CD14-positive monocyte (primary cell): Measurements from ENCODE around the gene OR2M3. TPM values are rescaled to one million over a fixed set of nuclear protein-coding genes. Genes with fewer than 3 reads are reported as not detected.

Experiments
- DNase-seq, 3 donors: peaks; one replicate each; pipeline ENCODE4 v3.0.0-alpha.2; 2011 to 2022
- H2AFZ ChIP-seq: 2 replicates; pipeline ENCODE4 v1.6.0; 2012; ENCODE audit warnings: mild to moderate bottlenecking, low read depth, low read length, inconsistent platforms; ENCODE audit not compliant: insufficient read depth, poor library complexity, severe bottlenecking
- H3K27ac ChIP-seq, 2 donors: 1 replicate in 1 of 2; 2 replicates in 1 of 2; pipeline ENCODE4 v1.5.1; 2012 to 2013; ENCODE audit warnings: low read length in 2 of 2, control low read depth in 1 of 2, inconsistent platforms in 1 of 2, low read depth in 1 of 2, mild to moderate bottlenecking in 1 of 2
- H3K27me3 ChIP-seq, 2 donors: one replicate each; pipeline versions ENCODE4 v1.6.0 to v1.6.1; 2011 to 2013; ENCODE audit warnings: low read length in 2 of 2; ENCODE audit not compliant: control insufficient read depth in 2 of 2, insufficient read depth in 2 of 2
- H3K36me3 ChIP-seq, 2 donors: replicated peaks in 1 of 2; 1 replicate in 1 of 2; 2 replicates in 1 of 2; pipeline versions ENCODE4 v1.5.1 to v1.6.1; 2012 to 2013; ENCODE audit warnings: low read length in 2 of 2, control low read depth in 1 of 2, inconsistent platforms in 1 of 2, mild to moderate bottlenecking in 1 of 2; ENCODE audit not compliant: insufficient read depth in 2 of 2, control insufficient read depth in 1 of 2
- H3K4me1 ChIP-seq, 2 donors: 1 replicate in 1 of 2; 2 replicates in 1 of 2; pipeline versions ENCODE4 v1.5.1 to v1.6.1; 2012 to 2013; ENCODE audit warnings: low read length in 2 of 2, control low read depth in 1 of 2, inconsistent platforms in 1 of 2, mild to moderate bottlenecking in 1 of 2, moderate library complexity in 1 of 2; ENCODE audit not compliant: insufficient read depth in 2 of 2, control insufficient read depth in 1 of 2
- H3K4me2 ChIP-seq: replicated peaks from 2 replicates; pipeline ENCODE3; 2012; ENCODE audit warnings: low read length, moderate library complexity, mild to moderate bottlenecking; ENCODE audit not compliant: poor library complexity, severe bottlenecking; ENCODE audit errors: extremely low read depth
- H3K4me3 ChIP-seq, 3 experiments: fragments of 200-600 bp in 1 of 3; sonication (generic) in 1 of 3; replicated peaks in 1 of 3; 1 replicate in 2 of 3; 2 replicates in 1 of 3; pipeline ENCODE4 v1.5.1; 2011 to 2013; ENCODE audit warnings: low read length in 3 of 3, mild to moderate bottlenecking in 3 of 3, control low read depth in 2 of 3, low read depth in 2 of 3, inconsistent platforms in 1 of 3, moderate library complexity in 1 of 3
- H3K79me2 ChIP-seq: 2 replicates; pipeline ENCODE4 v1.6.0; 2012; ENCODE audit warnings: mild to moderate bottlenecking, control low read depth, inconsistent platforms, low read length, moderate library complexity; ENCODE audit not compliant: insufficient read depth
- H3K9ac ChIP-seq: 2 replicates; pipeline ENCODE4 v1.6.0; 2017; ENCODE audit warnings: low read length, mild to moderate bottlenecking; ENCODE audit not compliant: insufficient read depth, poor library complexity, severe bottlenecking
- H3K9me3 ChIP-seq, 2 donors: replicated peaks in 1 of 2; 1 replicate in 1 of 2; 2 replicates in 1 of 2; pipeline versions ENCODE4 v1.5.1 to v1.6.1; 2012 to 2013; ENCODE audit warnings: low read length in 2 of 2, control low read depth in 1 of 2; ENCODE audit not compliant: control insufficient read depth in 1 of 2, insufficient read depth in 1 of 2
- H4K20me1 ChIP-seq: 2 replicates; pipeline ENCODE4 v1.6.0; 2012; ENCODE audit warnings: mild to moderate bottlenecking, low read length, control low read depth, moderate library complexity; ENCODE audit not compliant: insufficient read depth
- H3K27ac Mint-ChIP-seq, 7 donors: one replicate each; pipeline ENCODE4 v1.8.0; 2020; ENCODE audit warnings: mild to moderate bottlenecking in 7 of 7, mixed read lengths in 7 of 7, moderate library complexity in 6 of 7, inconsistent platforms in 2 of 7
- H3K27me3 Mint-ChIP-seq, 3 donors: one replicate each; pipeline ENCODE4 v1.8.0; 2021 to 2022; ENCODE audit warnings: low read depth in 3 of 3, mild to moderate bottlenecking in 3 of 3, mixed read lengths in 3 of 3, moderate library complexity in 3 of 3, inconsistent platforms in 1 of 3
- H3K36me3 Mint-ChIP-seq, 2 donors: one replicate each; pipeline ENCODE4 v1.8.0; 2020; ENCODE audit warnings: mixed read lengths in 2 of 2, inconsistent platforms in 1 of 2, mild to moderate bottlenecking in 1 of 2
- H3K4me1 Mint-ChIP-seq: one replicate; pipeline ENCODE4 v1.8.0; 2020; ENCODE audit warnings: mild to moderate bottlenecking, mixed read lengths
- H3K4me3 Mint-ChIP-seq, 2 donors: one replicate each; pipeline ENCODE4 v1.8.0; 2020; ENCODE audit warnings: mild to moderate bottlenecking in 2 of 2, mixed read lengths in 2 of 2, moderate library complexity in 1 of 2
- H3K9me3 Mint-ChIP-seq, 7 donors: one replicate each; pipeline ENCODE4 v1.8.0; 2020 to 2022; ENCODE audit warnings: mixed read lengths in 7 of 7, mild to moderate bottlenecking in 6 of 7, moderate library complexity in 6 of 7, inconsistent platforms in 2 of 7
- CTCF ChIP-seq: fragments of 200-600 bp; IDR thresholded peaks from one replicate; pipeline ENCODE4 v1.8.0; 2022; ENCODE audit warnings: antibody characterized with exemption, mild to moderate bottlenecking
- WGBS: methylation state at CpG from one replicate; pipeline ENCODE4 v1.1.5; 2013; ENCODE audit warnings: missing lambda C conversion rate; ENCODE audit not compliant: insufficient coverage; 5-methylcytosine and 5-hydroxymethylcytosine counted together
- intact Hi-C, 2 donors: fragments of 100-400 bp; cut with micrococcal nuclease; formaldehyde crosslinking; loops; one replicate each; pipeline versions ENCODE4 v1.15.0 to v1.15.1; 2023
- polyA plus RNA-seq, 3 donors: library from polyadenylated mRNA; depleted of rRNA in 1 of 3; unstranded in 2 of 3; stranded (reverse) in 1 of 3; fragments of 300-500 nt in 2 of 3; fragments of >200 nt in 1 of 3; fragmentation: Illumina TruSeq in 2 of 3; gene quantifications; 1 replicate in 2 of 3; 2 replicates in 1 of 3; pipeline ENCODE4 v1.2.3, GENCODE V29; 2012 to 2021

Gene OR2M3
- polyA plus RNA-seq, 3 donors = not detected

GRCh38 chr1:248174521-248174920 lies 22.5 kb upstream of the OR2M3 start, which contains the start of gene OR2M2:
OR2M2 (plus strand) TSS chr1:248174821; CDS start chr1:248179986, 5,165 bp downstream.
- H3K4me1 Mint-ChIP-seq = no peaks in the 10 kb centered on the region

GRCh38 chr1:248183996-248184395 lies 13.1 kb upstream of the OR2M3 start:
- no peaks in the 10 kb centered on the region for H4K20me1 ChIP-seq
- intact Hi-C loops = no loop called here
- WGBS = 53% methylated on average over 3 of the region's 7 CpGs
- H3K9ac ChIP-seq = no peak overlapping the region
- no peak overlapping the region for H3K4me3 ChIP-seq
- H3K79me2 ChIP-seq = no peaks in the 10 kb centered on the region
- no peak for DNase-seq
- H3K9me3 ChIP-seq = peaks cover 0 to 2% of the 10 kb centered on the region in 2 donors
- Mint-ChIP-seq H3K4me3 (no peak overlapping the region), H3K9me3 (peaks cover 0 to 18% (median 7%) of the 10 kb centered on the region in 7 donors), H3K36me3 (no peaks in the 10 kb centered on the region), H3K4me1 (no peaks in the 10 kb centered on the region), H3K27ac (no peak overlapping the region), H3K27me3 (no peaks in the 10 kb centered on the region)
- TF ChIP-seq CTCF = no peak
- H3K36me3 ChIP-seq = no peaks in the 10 kb centered on the region
- no peak overlapping the region for H2AFZ ChIP-seq
- H3K27me3 ChIP-seq = no peaks in the 10 kb centered on the region
- no peaks in the 10 kb centered on the region for H3K4me1 ChIP-seq
- no peak overlapping the region for H3K27ac ChIP-seq
- H3K4me2 ChIP-seq = no peak overlapping the region

More at GRCh38 chr1:248174521-248174920, 22.5 kb upstream of the OR2M3 start, which contains the start of gene OR2M2:
- no peak within 1 kb of the TSS for H3K27ac Mint-ChIP-seq
- no peaks in the 10 kb centered on the region for H3K27me3 ChIP-seq
- H3K9ac ChIP-seq = no peak within 1 kb of the TSS
- no peak within 1 kb of the TSS for H2AFZ ChIP-seq
- H3K27ac ChIP-seq = no peak within 1 kb of the TSS
- H3K36me3 ChIP-seq = no peaks in the 10 kb centered on the region
- DNase-seq = no peak
- TF ChIP-seq CTCF = no peak
- no peaks in the 10 kb centered on the region for H3K4me1 ChIP-seq
- H3K79me2 ChIP-seq = no peaks in the 10 kb centered on the region
- intact Hi-C loops = no loop called here
- H3K27me3 Mint-ChIP-seq = no peaks in the 10 kb centered on the region
- H3K9me3 Mint-ChIP-seq = peaks cover 0 to 6% (median 3%) of the 10 kb centered on the region in 7 donors
- H4K20me1 ChIP-seq = no peaks in the 10 kb centered on the region
- H3K4me3 Mint-ChIP-seq = no peak within 1 kb of the TSS
- H3K4me3 ChIP-seq = no peak within 1 kb of the TSS
- no peak within 1 kb of the TSS for H3K4me2 ChIP-seq
- H3K9me3 ChIP-seq = peaks cover 0 to 3% of the 10 kb centered on the region in 2 donors
- no peaks in the 10 kb centered on the region for H3K36me3 Mint-ChIP-seq
